BLaER1 treated with 17β-estradiol and CSF1 and Interleukin-3, amounts not matched to agents 10 nM and 100 nM (cell line): ENCODE measurements around the gene MRPS12.

Experiments used
- H3K27ac ChIP-seq, 11 experiments: shearing (Covaris generic); formaldehyde crosslinking; 2 replicates each; pipeline ENCODE4 v1.8.1; 2022
- H3K27me3 ChIP-seq, 11 experiments: shearing (Covaris generic); formaldehyde crosslinking; 2 replicates each; pipeline ENCODE4 v1.8.1; 2022
- H3K36me3 ChIP-seq, 11 experiments: shearing (Covaris generic); formaldehyde crosslinking; 2 replicates each; pipeline ENCODE4 v1.8.1; 2022
- H3K4me1 ChIP-seq, 10 experiments: shearing (Covaris generic); formaldehyde crosslinking; 2 replicates each; pipeline ENCODE4 v1.8.1; 2022
- H3K4me2 ChIP-seq, 11 experiments: shearing (Covaris generic); formaldehyde crosslinking; 2 replicates each; pipeline ENCODE4 v1.8.1; 2022
- H3K4me3 ChIP-seq, 10 experiments: shearing (Covaris generic); formaldehyde crosslinking; 2 replicates each; pipeline ENCODE4 v1.8.1; 2022
- H3K9ac ChIP-seq, 11 experiments: shearing (Covaris generic); formaldehyde crosslinking; 2 replicates each; pipeline ENCODE4 v1.8.1; 2022
- H3K9me3 ChIP-seq, 11 experiments: shearing (Covaris generic); formaldehyde crosslinking; replicated peaks in 1 of 11; 2 replicates each; pipeline ENCODE4 v1.8.1; 2022
- H4K20me1 ChIP-seq, 11 experiments: shearing (Covaris generic); formaldehyde crosslinking; 2 replicates each; pipeline ENCODE4 v1.8.1; 2022
- Cebpa-rat ChIP-seq, 11 experiments: shearing (Covaris generic); IDR thresholded peaks; 2 replicates each; pipeline ENCODE4 v1.8.1; 2022

Gene MRPS12

DNA sequence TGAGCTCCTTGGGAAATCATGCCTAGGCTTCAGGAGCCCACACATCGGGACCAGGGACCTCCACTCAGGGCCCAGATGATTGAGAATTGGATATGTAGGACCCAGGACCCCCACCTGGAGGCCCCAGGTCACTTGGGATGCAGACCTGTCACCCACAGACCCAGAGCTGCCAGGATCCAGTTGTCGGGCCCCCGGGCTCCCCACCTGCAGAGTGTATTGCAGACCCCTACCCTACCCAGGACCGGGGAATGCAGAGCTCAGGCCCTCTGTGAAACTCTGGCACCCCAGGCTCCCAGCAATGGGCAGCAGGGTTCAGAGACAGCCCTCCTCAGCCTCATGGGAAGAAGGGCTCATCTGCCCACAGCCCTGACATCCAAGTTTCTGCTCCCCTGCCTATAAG, 25.1 kb upstream of the MRPS12 start:
- Histone ChIP-seq H4K20me1 (peaks cover 0 to 15% (median 0%) of the 10 kb centered on the region in 11 experiments; a peak in 8 of 22 replicates), H3K9ac (no peak overlapping the region), H3K4me3 (no peak overlapping the region), H3K27ac (no peak overlapping the region), H3K4me1 (peaks cover 10 to 22% (median 13%) of the 10 kb centered on the region in 10 experiments), H3K4me2 (no peak overlapping the region), H3K9me3 (peaks cover 0 to 10% (median 6%) of the 10 kb centered on the region in 11 experiments; a peak in 10 of 22 replicates), H3K27me3 (no peaks in the 10 kb centered on the region), H3K36me3 (peaks cover 44 to 72% (median 57%) of the 10 kb centered on the region in 11 experiments)
- TF ChIP-seq Cebpa-rat (IDR thresholded peaks at IDR 0.05) = no peak

- H3K36me3 ChIP-seq = peaks cover 44 to 69% (median 57%) of the 10 kb centered on the region in 11 experiments
- H3K4me3 ChIP-seq = no peak overlapping the region
- peaks cover 0 to 15% (median 0%) of the 10 kb centered on the region in 11 experiments; a peak in 8 of 22 replicates for H4K20me1 ChIP-seq
- no peak overlapping the region for H3K9ac ChIP-seq
- no peak overlapping the region for H3K4me2 ChIP-seq
- no peak for TF ChIP-seq Cebpa-rat (IDR thresholded peaks at IDR 0.05)
- H3K4me1 ChIP-seq = peaks cover 0 to 8% (median 0%) of the 10 kb centered on the region in 10 experiments; a peak in 3 of 20 replicates
- H3K27ac ChIP-seq = no peak overlapping the region
- H3K9me3 ChIP-seq = 0 out of 22 replicates have a peak, but pooled peaks cover 0 to 5% (median 0%) of the 10 kb centered on the region in 11 experiments
- H3K27me3 ChIP-seq = no peaks in the 10 kb centered on the region
Measured at GRCh38 chr19:38907227-38907626, 23.5 kb upstream of the MRPS12 start.

- no peak for TF ChIP-seq Cebpa-rat (IDR thresholded peaks at IDR 0.05)
- H3K4me2 ChIP-seq = no peak overlapping the region
Measured at GRCh38 chr19:38907670-38908069, 23.1 kb upstream of the MRPS12 start.

GRCh38 chr19:38908911-38909310, 21.8 kb upstream of the MRPS12 start:
- Histone ChIP-seq H3K9ac (no peak overlapping the region), H3K4me3 (no peak overlapping the region), H3K36me3 (peaks cover 44 to 60% (median 50%) of the 10 kb centered on the region in 11 experiments), H3K4me1 (peaks cover 9 to 14% (median 11%) of the 10 kb centered on the region in 10 experiments; a peak in 13 of 20 replicates), H3K27ac (no peak overlapping the region), H4K20me1 (peaks cover 0 to 15% (median 0%) of the 10 kb centered on the region in 11 experiments; a peak in 6 of 22 replicates), H3K9me3 (0 out of 22 replicates have a peak, but pooled peaks cover 0 to 5% (median 0%) of the 10 kb centered on the region in 11 experiments), H3K27me3 (no peaks in the 10 kb centered on the region), H3K4me2 (no peak overlapping the region)
- TF ChIP-seq Cebpa-rat (IDR thresholded peaks at IDR 0.05) = no peak

More at GRCh38 chr19:38907670-38908069, 23.1 kb upstream of the MRPS12 start:
- Histone ChIP-seq H3K27ac (no peak overlapping the region), H3K27me3 (no peaks in the 10 kb centered on the region), H3K36me3 (peaks cover 44 to 69% (median 57%) of the 10 kb centered on the region in 11 experiments), H3K9ac (no peak overlapping the region), H3K4me3 (no peak overlapping the region), H4K20me1 (peaks cover 0 to 15% (median 0%) of the 10 kb centered on the region in 11 experiments; a peak in 8 of 22 replicates), H3K4me1 (peaks cover 2 to 8% (median 4%) of the 10 kb centered on the region in 10 experiments; a peak in 12 of 20 replicates), H3K9me3 (0 out of 22 replicates have a peak, but pooled peaks cover 0 to 5% (median 0%) of the 10 kb centered on the region in 11 experiments)

DNA sequence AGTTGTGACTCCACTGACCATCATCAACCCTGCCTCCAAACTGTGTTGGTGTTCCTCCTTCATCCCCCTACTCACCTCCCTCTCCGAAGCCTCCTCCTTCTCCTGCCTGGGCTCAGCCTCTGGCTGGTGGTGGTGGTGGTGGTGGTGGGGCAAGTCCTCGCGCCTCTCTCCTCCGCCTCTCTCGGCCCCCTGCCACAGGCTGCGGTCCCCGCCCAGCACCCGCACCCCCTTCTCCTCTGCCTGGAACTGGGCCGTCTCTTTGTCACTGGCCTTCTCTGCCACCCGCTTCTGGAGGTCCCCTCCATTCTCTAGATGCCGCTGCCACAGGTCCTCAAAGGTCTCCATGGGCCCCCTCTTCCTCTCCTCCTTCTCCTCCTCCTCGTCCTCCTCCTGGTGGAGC, 20.3 kb upstream of the MRPS12 start:
- no peak overlapping the region for H3K4me3 ChIP-seq
- peaks cover 33 to 52% (median 36%) of the 10 kb centered on the region in 11 experiments for H3K36me3 ChIP-seq
- no peaks in the 10 kb centered on the region for H3K27me3 ChIP-seq
- no peak for TF ChIP-seq Cebpa-rat (IDR thresholded peaks at IDR 0.05)
- H3K4me1 ChIP-seq = peaks cover 7 to 13% (median 10%) of the 10 kb centered on the region in 10 experiments; a peak in 12 of 20 replicates
- H3K9me3 ChIP-seq = 0 out of 22 replicates have a peak, but pooled peaks cover 0 to 5% (median 0%) of the 10 kb centered on the region in 11 experiments
- no peak overlapping the region for H3K27ac ChIP-seq
- no peak overlapping the region for H3K9ac ChIP-seq
- no peak overlapping the region for H3K4me2 ChIP-seq
- H4K20me1 ChIP-seq = peaks cover 0 to 1% (median 0%) of the 10 kb centered on the region in 11 experiments; a peak in 2 of 22 replicates

GRCh38 chr19:38911388-38912001, 19.2 kb upstream of the MRPS12 start:
- H3K27ac ChIP-seq = no peak overlapping the region
- TF ChIP-seq Cebpa-rat (IDR thresholded peaks at IDR 0.05) = no peak
- no peak overlapping the region for H3K4me2 ChIP-seq
- no peaks in the 10 kb centered on the region for H4K20me1 ChIP-seq
- no peak overlapping the region for H3K4me3 ChIP-seq
- 0 out of 22 replicates have a peak, but pooled peaks cover 0 to 5% (median 0%) of the 10 kb centered on the region in 11 experiments for H3K9me3 ChIP-seq
- H3K9ac ChIP-seq = no peak overlapping the region
- no peaks in the 10 kb centered on the region for H3K27me3 ChIP-seq
- H3K36me3 ChIP-seq = peaks cover 26 to 53% (median 31%) of the 10 kb centered on the region in 11 experiments
- peaks cover 7 to 13% (median 10%) of the 10 kb centered on the region in 10 experiments; a peak in 12 of 20 replicates for H3K4me1 ChIP-seq

DNA sequence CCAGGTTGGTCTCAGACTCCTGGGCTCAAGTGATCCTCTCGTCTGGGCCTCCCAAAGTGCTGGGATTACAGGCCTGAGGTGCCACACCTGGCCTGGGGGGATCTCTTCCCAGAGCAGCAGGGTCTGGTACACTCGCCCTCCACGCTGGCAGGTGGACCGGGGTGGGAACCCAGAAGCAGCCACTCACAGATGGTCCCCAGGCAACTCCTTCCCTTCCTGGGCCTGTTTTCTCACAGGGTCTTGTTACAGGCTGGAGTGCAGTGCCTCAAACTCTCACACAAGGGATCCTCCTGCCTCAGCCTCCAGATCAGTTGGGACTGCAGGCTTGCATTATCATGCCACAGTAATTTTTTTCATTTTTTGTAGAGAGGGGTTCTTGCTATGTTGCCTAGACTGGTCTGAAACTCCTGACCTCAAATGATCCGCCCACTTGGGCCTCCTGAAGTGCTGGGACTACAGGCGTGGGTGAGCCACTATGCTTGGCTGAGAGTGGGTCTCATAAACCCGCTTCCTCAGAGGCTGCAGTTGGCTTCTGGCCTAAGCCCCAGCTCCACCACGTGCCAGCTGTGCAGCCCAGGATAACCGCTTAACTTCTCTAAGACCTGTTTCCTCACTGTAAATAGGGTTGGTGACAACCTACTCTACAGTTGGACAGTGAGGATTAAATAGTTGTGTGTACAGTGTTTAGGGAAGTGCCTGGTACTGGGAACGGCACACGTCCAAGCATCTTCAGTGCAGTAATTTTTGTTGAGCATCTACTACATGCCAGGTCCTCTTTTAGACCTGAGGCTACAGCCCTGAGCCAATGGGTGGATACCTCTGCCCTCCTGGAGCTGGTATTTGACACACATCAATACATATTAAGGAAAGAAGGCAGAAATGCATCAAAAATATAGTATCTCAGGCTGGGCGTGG, 17.9 kb upstream of the MRPS12 start:
- peak overlapping the region in 2 of 11 experiments; percentile 21 to 38; a peak in 2 of 22 replicates for H3K27ac ChIP-seq
- H3K9ac ChIP-seq = peak overlapping the region in 1 of 11 experiments; percentile 53; a peak in 2 of 22 replicates
- peak overlapping the region in 6 of 11 experiments; percentile 2 to 23 (median 12); a peak in 2 of 22 replicates for H3K4me2 ChIP-seq
- no peaks in the 10 kb centered on the region for H4K20me1 ChIP-seq
- no peaks in the 10 kb centered on the region for H3K27me3 ChIP-seq
- peaks cover 13 to 39% (median 18%) of the 10 kb centered on the region in 11 experiments for H3K36me3 ChIP-seq
- no peak for TF ChIP-seq Cebpa-rat (IDR thresholded peaks at IDR 0.05)
- no peak overlapping the region for H3K4me3 ChIP-seq
- no peaks in the 10 kb centered on the region for H3K9me3 ChIP-seq
- peaks cover 7 to 13% (median 10%) of the 10 kb centered on the region in 10 experiments; a peak in 12 of 20 replicates for H3K4me1 ChIP-seq

DNA sequence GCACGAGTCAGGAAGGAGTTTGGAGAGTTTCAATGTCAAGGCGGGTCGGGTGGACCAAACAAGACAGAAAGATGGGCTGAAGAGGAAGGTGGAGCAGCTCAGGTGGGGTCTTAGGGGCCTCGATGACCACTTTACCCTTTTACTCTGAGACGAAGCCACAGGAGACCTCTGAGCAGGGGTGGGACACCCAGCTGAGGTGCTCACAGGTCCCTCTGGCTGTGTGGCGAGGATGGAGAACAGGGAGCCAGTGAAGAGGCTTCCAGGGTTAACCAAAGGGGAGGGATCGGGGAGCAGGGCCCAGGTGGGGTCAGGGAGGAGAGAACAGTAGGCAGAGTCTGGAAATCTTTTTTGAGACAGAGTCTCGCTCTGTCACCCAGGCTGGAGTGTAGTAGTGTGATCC, 16.8 kb upstream of the MRPS12 start:
- no peaks in the 10 kb centered on the region for H3K27me3 ChIP-seq
- no peak for TF ChIP-seq Cebpa-rat (IDR thresholded peaks at IDR 0.05)

More for the DNA sequence above, 16.8 kb upstream of the MRPS12 start:
- Histone ChIP-seq H3K9me3 (no peaks in the 10 kb centered on the region), H3K27ac (no peak overlapping the region), H3K4me3 (no peak overlapping the region), H4K20me1 (no peaks in the 10 kb centered on the region), H3K4me1 (peaks cover 7 to 14% (median 10%) of the 10 kb centered on the region in 10 experiments; a peak in 12 of 20 replicates), H3K36me3 (peaks cover 3 to 38% (median 9%) of the 10 kb centered on the region in 11 experiments; a peak in 20 of 22 replicates), H3K9ac (no peak overlapping the region), H3K4me2 (no peak overlapping the region)
